ENCODE results near the gene MATN1. TPM values are rescaled to one million over a fixed set of nuclear protein-coding genes. Genes with fewer than 3 reads are reported as not detected.

The MATN1 gene
- under 1 TPM in 1 of 6 donors, not detected in 5; 0.06 TPM for total RNA-seq
- under 1 TPM in 1 of 2 donors, not detected in 1; 0.07 TPM for polyA plus RNA-seq

GRCh38 chr1:30723331-30723755 lies at the start of gene MATN1:
TSS of gene MATN1 (minus strand) at chr1:30723585. CDS start at chr1:30723551, 34 bp downstream.
- Histone ChIP-seq H3K4me3 (no peak within 1 kb of the TSS), H3K9me3 (no peaks in the 10 kb centered on the region), H3K36me3 (peaks cover 0 to 3% (median 0%) of the 10 kb centered on the region in 3 donors), H3K27me3 (no peaks in the 10 kb centered on the region), H3K27ac (no peak within 1 kb of the TSS), H3K4me1 (peaks cover 0 to 8% (median 0%) of the 10 kb centered on the region in 3 donors)
- peak in 1 of 6 donors; percentile 64 for DNase-seq
- FAIRE-seq, result no peak
- WGBS, 2 donors, result 87 to 89% methylated on average over 14 of the region's 14 CpGs
- intact Hi-C loops (cut with DNase I), result loop anchor here in 2 of 3 donors (5.0 to 10.0 kb wide), 3 partner anchors 161 to 189 kb away; partner anchors contain the start of gene SDC3 (in 1 of the 2)
- ATAC-seq, result no peak
- TF ChIP-seq CTCF (IDR thresholded peaks at IDR 0.05), result no peak

GRCh38 chr1:30771005-30771404 lies 47.6 kb upstream of the MATN1 start:
- no peak overlapping the region for H3K4me3 ChIP-seq
- H3K27me3 ChIP-seq, result no peaks in the 10 kb centered on the region
- H3K4me1 ChIP-seq, result no peaks in the 10 kb centered on the region
- ATAC-seq (no peak), DNase-seq (peak in 1 of 6 donors; percentile 3), FAIRE-seq (no peak)
- no peaks in the 10 kb centered on the region for H3K36me3 ChIP-seq
- no peaks in the 10 kb centered on the region for H3K9me3 ChIP-seq
- 69 to 80% methylated on average over 6 of the region's 6 CpGs for WGBS, 2 donors
- no peak overlapping the region for H3K27ac ChIP-seq
- intact Hi-C loops (cut with DNase I), result no loop called here
- TF ChIP-seq CTCF (IDR thresholded peaks at IDR 0.05), result no peak

- H3K36me3 ChIP-seq, result no peaks in the 10 kb centered on the region
- no peaks in the 10 kb centered on the region for H3K9me3 ChIP-seq
- H3K4me3 ChIP-seq, result no peak overlapping the region
- H3K27ac ChIP-seq, result no peak overlapping the region
- no peaks in the 10 kb centered on the region for H3K27me3 ChIP-seq
- FAIRE-seq, result no peak
- ATAC-seq, result no peak
- no peaks in the 10 kb centered on the region for H3K4me1 ChIP-seq
- DNase-seq, result peak in 1 of 6 donors; percentile 41
- WGBS, 2 donors, result 61 to 63% methylated on average over 10 of the region's 10 CpGs
- no peak for TF ChIP-seq CTCF (IDR thresholded peaks at IDR 0.05)
- intact Hi-C loops (cut with DNase I), result no loop called here
These were observed 46.8 kb upstream of the MATN1 start for GRCh38 chr1:30770150-30770549.

- Histone ChIP-seq H3K9me3 (no peaks in the 10 kb centered on the region), H3K27ac (no peak overlapping the region), H3K4me3 (no peak overlapping the region), H3K4me1 (no peaks in the 10 kb centered on the region), H3K27me3 (no peaks in the 10 kb centered on the region), H3K36me3 (no peaks in the 10 kb centered on the region)
- no peak for FAIRE-seq
- DNase-seq, result peak in 1 of 6 donors; percentile 28
- ATAC-seq, result peak in 1 of 4 donors; percentile 27
- intact Hi-C loops (cut with DNase I), result no loop called here
- 79% methylated on average over 17 to 20 of the region's 20 CpGs for WGBS, 2 donors
- TF ChIP-seq CTCF (IDR thresholded peaks at IDR 0.05), result no peak
These were observed 45.7 kb upstream of the MATN1 start for GRCh38 chr1:30768830-30769718.

Measured in pancreas (tissue), 10 donors.